ENCODE measurements around the gene GPR158. TPM values are rescaled to one million over a fixed set of nuclear protein-coding genes. Genes with fewer than 3 reads are reported as not detected.

GPR158 gene
- total RNA-seq, 4 donors from 2014 or later: 0.07 to 0.27 TPM; not detected in 2

- no peak for ATAC-seq
- no peak overlapping the region for H3K4me3 ChIP-seq
- H3K4me1 ChIP-seq: no peaks in the 10 kb centered on the region
- TF ChIP-seq POLR2AphosphoS5 (IDR thresholded peaks at IDR 0.05) (no peak), POLR2A (IDR thresholded peaks at IDR 0.05) (no peak), CTCF (IDR thresholded peaks at IDR 0.05) (no peak)
- H3K36me3 ChIP-seq: no peaks in the 10 kb centered on the region
- no peak overlapping the region for H3K27ac ChIP-seq
- no peaks in the 10 kb centered on the region for H3K9me3 ChIP-seq
- H3K27me3 ChIP-seq: no peaks in the 10 kb centered on the region
These were observed 161.5 kb downstream of the GPR158 start for GRCh38 chr10:25336330-25336729.

- no peaks in the 10 kb centered on the region for H3K36me3 ChIP-seq
- H3K27ac ChIP-seq: no peak overlapping the region
- 72 to 95% methylated on average over 9 to 12 of the region's 12 CpGs for WGBS, 2 donors (ENCODE audit: low coverage in 1 of 2)
- no peaks in the 10 kb centered on the region for H3K9me3 ChIP-seq
- H3K4me3 ChIP-seq: no peak overlapping the region
- ATAC-seq: no peak
- no peaks in the 10 kb centered on the region for H3K27me3 ChIP-seq
- no peaks in the 10 kb centered on the region for H3K4me1 ChIP-seq
- no peak for TF ChIP-seq POLR2A (IDR thresholded peaks at IDR 0.05)
- no peak for TF ChIP-seq POLR2AphosphoS5 (IDR thresholded peaks at IDR 0.05)
- no peak for TF ChIP-seq EP300 (IDR thresholded peaks at IDR 0.05)
- TF ChIP-seq CTCF (IDR thresholded peaks at IDR 0.05): no peak
These were observed 163.5 kb downstream of the GPR158 start for GRCh38 chr10:25338271-25338670.

GRCh38 chr10:25339966-25340365 lies 165.2 kb downstream of the GPR158 start:
- no peaks in the 10 kb centered on the region for H3K36me3 ChIP-seq
- no peak overlapping the region for H3K4me3 ChIP-seq
- 67 to 86% methylated on average over 1 of the region's 1 CpG for WGBS, 2 donors (ENCODE audit: low coverage in 1 of 2)
- no peak for TF ChIP-seq POLR2AphosphoS5 (IDR thresholded peaks at IDR 0.05)
- ATAC-seq: no peak
- no peak overlapping the region for H3K27ac ChIP-seq
- no peaks in the 10 kb centered on the region for H3K27me3 ChIP-seq
- no peaks in the 10 kb centered on the region for H3K4me1 ChIP-seq
- H3K9me3 ChIP-seq: no peaks in the 10 kb centered on the region

- 78 to 85% methylated on average over 3 of the region's 3 CpGs for WGBS, 2 donors (ENCODE audit: low coverage in 1 of 2)
- H3K36me3 ChIP-seq: no peaks in the 10 kb centered on the region
- no peak for TF ChIP-seq POLR2A (IDR thresholded peaks at IDR 0.05)
- no peak for TF ChIP-seq POLR2AphosphoS5 (IDR thresholded peaks at IDR 0.05)
- no peak for TF ChIP-seq CTCF (IDR thresholded peaks at IDR 0.05)
- TF ChIP-seq EP300 (IDR thresholded peaks at IDR 0.05): no peak
These were observed 174.7 kb downstream of the GPR158 start for GRCh38 chr10:25349520-25349919.

GRCh38 chr10:25356609-25357008 lies 181.8 kb downstream of the GPR158 start:
- Histone ChIP-seq H3K36me3 (no peaks in the 10 kb centered on the region), H3K4me1 (no peaks in the 10 kb centered on the region), H3K27me3 (no peaks in the 10 kb centered on the region), H3K4me3 (no peak overlapping the region), H3K27ac (no peak overlapping the region), H3K9me3 (peaks cover 0 to 36% (median 0%) of the 10 kb centered on the region in 3 donors)
- 90% methylated on average over 2 of the region's 2 CpGs; no CpG with 5 or more reads in 1 of the 2 donors for WGBS, 2 donors (ENCODE audit: low coverage in 1 of 2)
- TF ChIP-seq POLR2AphosphoS5 (IDR thresholded peaks at IDR 0.05): no peak
- TF ChIP-seq POLR2A (IDR thresholded peaks at IDR 0.05): no peak
- no peak for TF ChIP-seq CTCF (IDR thresholded peaks at IDR 0.05)
- no peak for ATAC-seq

More at GRCh38 chr10:25349520-25349919, 174.7 kb downstream of the GPR158 start:
- ATAC-seq: no peak
- Histone ChIP-seq H3K4me1 (no peaks in the 10 kb centered on the region), H3K9me3 (peaks cover 0 to 7% (median 0%) of the 10 kb centered on the region in 3 donors), H3K27me3 (no peaks in the 10 kb centered on the region), H3K27ac (no peak overlapping the region), H3K4me3 (no peak overlapping the region)
